ENCODE results near the gene CHTF18.

The CHTF18 gene

GRCh38 chr16:827513-827912 lies 39.1 kb downstream of the CHTF18 start (continued):
- TF ChIP-seq ZNF223 (tag by site-specific recombination; IDR thresholded peaks at IDR 0.05), result no peak
- TF ChIP-seq, protein P1, sequence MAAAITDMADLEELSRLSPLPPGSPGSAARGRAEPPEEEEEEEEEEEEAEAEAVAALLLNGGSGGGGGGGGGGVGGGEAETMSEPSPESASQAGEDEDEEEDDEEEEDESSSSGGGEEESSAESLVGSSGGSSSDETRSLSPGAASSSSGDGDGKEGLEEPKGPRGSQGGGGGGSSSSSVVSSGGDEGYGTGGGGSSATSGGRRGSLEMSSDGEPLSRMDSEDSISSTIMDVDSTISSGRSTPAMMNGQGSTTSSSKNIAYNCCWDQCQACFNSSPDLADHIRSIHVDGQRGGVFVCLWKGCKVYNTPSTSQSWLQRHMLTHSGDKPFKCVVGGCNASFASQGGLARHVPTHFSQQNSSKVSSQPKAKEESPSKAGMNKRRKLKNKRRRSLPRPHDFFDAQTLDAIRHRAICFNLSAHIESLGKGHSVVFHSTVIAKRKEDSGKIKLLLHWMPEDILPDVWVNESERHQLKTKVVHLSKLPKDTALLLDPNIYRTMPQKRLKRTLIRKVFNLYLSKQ (tag by site-specific recombination; IDR thresholded peaks at IDR 0.05; ENCODE audit: borderline replicate concordance), result no peak
- TF ChIP-seq ZNF146 (tag by site-specific recombination; IDR thresholded peaks at IDR 0.05), result no peak

- Histone ChIP-seq H3K4me3 (ENCODE audit: low read depth, low read length) (no peak overlapping the region), H3K4me1 (ENCODE audit: control insufficient read depth, insufficient read depth, low read length) (peaks cover 4% of the 10 kb centered on the region; the same call in 1 of the 2 replicates)
- TF ChIP-seq, protein P2, sequence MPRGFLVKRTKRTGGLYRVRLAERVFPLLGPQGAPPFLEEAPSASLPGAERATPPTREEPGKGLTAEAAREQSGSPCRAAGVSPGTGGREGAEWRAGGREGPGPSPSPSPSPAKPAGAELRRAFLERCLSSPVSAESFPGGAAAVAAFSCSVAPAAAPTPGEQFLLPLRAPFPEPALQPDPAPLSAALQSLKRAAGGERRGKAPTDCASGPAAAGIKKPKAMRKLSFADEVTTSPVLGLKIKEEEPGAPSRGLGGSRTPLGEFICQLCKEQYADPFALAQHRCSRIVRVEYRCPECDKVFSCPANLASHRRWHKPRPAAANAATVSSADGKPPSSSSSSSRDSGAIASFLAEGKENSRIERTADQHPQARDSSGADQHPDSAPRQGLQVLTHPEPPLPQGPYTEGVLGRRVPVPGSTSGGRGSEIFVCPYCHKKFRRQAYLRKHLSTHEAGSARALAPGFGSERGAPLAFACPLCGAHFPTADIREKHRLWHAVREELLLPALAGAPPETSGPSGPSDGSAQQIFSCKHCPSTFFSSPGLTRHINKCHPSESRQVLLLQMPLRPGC (tag by site-specific recombination; IDR thresholded peaks at IDR 0.05), result no peak
- TF ChIP-seq ZNF792 (tag by site-specific recombination; IDR thresholded peaks at IDR 0.05) (no peak), ZFHX2 (tag by site-specific recombination; conservative IDR thresholded peaks at IDR 0.05) (peak; percentile 91), KLF8 (tag by site-specific recombination; IDR thresholded peaks at IDR 0.05) (no peak), SP2 (tag by site-specific recombination; IDR thresholded peaks at IDR 0.05) (peak; percentile 47), EGR2 (tag by site-specific recombination; IDR thresholded peaks at IDR 0.05; ENCODE audit: low read depth) (peak; percentile 90), ZNF133 (tag by site-specific recombination; IDR thresholded peaks at IDR 0.05) (no peak), ZBTB49 (tag by site-specific recombination; IDR thresholded peaks at IDR 0.05; ENCODE audit: low read depth) (no peak), ZBTB8A (tag by site-specific recombination; IDR thresholded peaks at IDR 0.05) (no peak), ZNF514 (tag by site-specific recombination; IDR thresholded peaks at IDR 0.05) (no peak), ZNF18 (tag by site-specific recombination; IDR thresholded peaks at IDR 0.05) (no peak), ZEB2 (tag by site-specific recombination; IDR thresholded peaks at IDR 0.05) (no peak)
- TF ChIP-seq, protein P3, sequence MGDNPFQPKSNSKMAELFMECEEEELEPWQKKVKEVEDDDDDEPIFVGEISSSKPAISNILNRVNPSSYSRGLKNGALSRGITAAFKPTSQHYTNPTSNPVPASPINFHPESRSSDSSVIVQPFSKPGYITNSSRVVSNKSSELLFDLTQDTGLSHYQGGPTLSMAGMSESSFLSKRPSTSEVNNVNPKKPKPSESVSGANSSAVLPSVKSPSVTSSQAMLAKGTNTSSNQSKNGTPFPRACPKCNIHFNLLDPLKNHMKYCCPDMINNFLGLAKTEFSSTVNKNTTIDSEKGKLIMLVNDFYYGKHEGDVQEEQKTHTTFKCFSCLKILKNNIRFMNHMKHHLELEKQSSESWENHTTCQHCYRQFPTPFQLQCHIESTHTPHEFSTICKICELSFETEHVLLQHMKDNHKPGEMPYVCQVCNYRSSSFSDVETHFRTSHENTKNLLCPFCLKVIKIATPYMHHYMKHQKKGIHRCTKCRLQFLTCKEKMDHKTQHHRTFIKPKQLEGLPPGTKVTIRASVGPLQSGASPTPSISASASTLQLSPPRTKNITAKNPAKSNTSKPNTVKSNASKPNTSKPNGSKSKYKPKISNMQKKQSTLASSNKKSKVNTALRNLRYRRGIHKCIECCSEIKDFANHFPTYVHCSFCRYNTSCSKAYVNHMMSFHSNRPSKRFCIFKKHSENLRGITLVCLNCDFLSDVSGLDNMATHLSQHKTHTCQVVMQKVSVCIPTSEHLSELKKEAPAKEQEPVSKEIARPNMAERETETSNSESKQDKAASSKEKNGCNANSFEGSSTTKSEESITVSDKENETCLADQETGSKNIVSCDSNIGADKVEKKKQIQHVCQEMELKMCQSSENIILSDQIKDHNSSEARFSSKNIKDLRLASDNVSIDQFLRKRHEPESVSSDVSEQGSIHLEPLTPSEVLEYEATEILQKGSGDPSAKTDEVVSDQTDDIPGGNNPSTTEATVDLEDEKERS (tag by site-specific recombination; IDR thresholded peaks at IDR 0.05), result no peak
Observed at GRCh38 chr16:828891-829290, 40.5 kb downstream of the CHTF18 start.

More at GRCh38 chr16:828891-829290, 40.5 kb downstream of the CHTF18 start:
- no peaks in the 10 kb centered on the region for H3K9me3 ChIP-seq (ENCODE audit: control insufficient read depth, insufficient read depth, low read depth, low read length)
- H3K27ac ChIP-seq (ENCODE audit: extremely low read depth, low read depth, low read length), result no peak overlapping the region
- POLR2A ChIA-PET, result no interaction called here
- no peaks in the 10 kb centered on the region for H3K36me3 ChIP-seq (ENCODE audit: control insufficient read depth in 2 of 2, insufficient read depth in 1 of 2, low read length in 2 of 2)
- CTCF ChIA-PET, result no interaction called here
